Omental fat pad (tissue), 4 donors: ENCODE measurements around the gene AS3MT. TPM values are rescaled to one million over a fixed set of nuclear protein-coding genes. Genes with fewer than 3 reads are reported as not detected.

Experiments
- ATAC-seq: fragments of 150-250 bp; one replicate; pipeline ENCODE4 v1.9.1; 2016; ENCODE audit warnings: mild to moderate bottlenecking, moderate library complexity; ENCODE audit not compliant: low FRiP score
- DNase-seq: peaks from one replicate; pipeline ENCODE4 v3.0.0-alpha.2; 2019; ENCODE audit warnings: low spot score
- total RNA-seq, 4 donors: library from RNA; depleted of rRNA; stranded (reverse); fragments of >200 nt; gene quantifications; one replicate each; pipeline ENCODE4 v1.1.0, GENCODE V29; 2016
- TF ChIP-seq, protein P1 (sequence below), 3 donors: fragments of 450-650 bp; IDR thresholded peaks; one replicate each; pipeline ENCODE4 v1.5.1; 2016 to 2017; ENCODE audit warnings: antibody characterized with exemption in 3 of 3, mild to moderate bottlenecking in 3 of 3, moderate library complexity in 2 of 3

AS3MT gene
- total RNA-seq, 4 donors from 2014 or later, result 1.1 to 4.0 (median 1.7) TPM

DNA sequence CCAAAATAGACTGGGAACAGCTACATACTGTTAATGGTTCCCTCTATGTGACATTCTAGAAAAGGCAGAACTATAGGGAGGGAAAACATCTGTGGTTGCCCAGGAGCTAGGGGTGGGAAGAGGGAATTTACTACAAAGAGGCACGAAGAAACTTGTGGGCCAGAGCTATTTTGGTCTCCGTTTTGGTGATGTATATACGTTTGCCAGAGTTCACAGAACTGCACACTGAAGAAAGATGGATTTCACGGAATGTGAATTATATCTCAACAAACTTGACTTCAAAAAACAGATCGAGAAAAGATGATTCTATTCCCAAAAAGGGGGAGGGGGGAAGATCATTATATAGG is 386 bp upstream of the AS3MT start:
- DNase-seq (no peak), ATAC-seq (no peak)
- TF ChIP-seq, protein P1, sequence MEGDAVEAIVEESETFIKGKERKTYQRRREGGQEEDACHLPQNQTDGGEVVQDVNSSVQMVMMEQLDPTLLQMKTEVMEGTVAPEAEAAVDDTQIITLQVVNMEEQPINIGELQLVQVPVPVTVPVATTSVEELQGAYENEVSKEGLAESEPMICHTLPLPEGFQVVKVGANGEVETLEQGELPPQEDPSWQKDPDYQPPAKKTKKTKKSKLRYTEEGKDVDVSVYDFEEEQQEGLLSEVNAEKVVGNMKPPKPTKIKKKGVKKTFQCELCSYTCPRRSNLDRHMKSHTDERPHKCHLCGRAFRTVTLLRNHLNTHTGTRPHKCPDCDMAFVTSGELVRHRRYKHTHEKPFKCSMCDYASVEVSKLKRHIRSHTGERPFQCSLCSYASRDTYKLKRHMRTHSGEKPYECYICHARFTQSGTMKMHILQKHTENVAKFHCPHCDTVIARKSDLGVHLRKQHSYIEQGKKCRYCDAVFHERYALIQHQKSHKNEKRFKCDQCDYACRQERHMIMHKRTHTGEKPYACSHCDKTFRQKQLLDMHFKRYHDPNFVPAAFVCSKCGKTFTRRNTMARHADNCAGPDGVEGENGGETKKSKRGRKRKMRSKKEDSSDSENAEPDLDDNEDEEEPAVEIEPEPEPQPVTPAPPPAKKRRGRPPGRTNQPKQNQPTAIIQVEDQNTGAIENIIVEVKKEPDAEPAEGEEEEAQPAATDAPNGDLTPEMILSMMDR (IDR thresholded peaks at IDR 0.05), result no peak

DNA sequence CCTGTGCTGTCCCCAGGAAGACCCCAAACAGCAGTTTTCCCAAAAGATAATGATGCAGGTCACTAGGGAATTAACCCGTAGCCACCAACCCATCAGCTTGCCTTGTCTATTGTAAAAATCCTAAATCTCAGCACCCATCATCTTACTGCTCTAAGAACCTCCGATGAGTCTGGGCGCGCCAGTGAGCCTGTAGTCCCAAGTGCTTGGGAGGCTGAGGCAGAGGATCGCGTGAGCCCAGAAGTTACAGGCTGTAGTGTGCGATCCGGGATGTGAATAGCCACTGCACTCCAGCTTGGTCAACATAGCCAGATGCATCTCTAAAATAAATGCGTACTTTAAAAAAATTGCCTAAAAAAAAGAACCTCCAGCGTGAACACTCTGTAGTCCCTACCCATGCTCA is 951 bp downstream of the AS3MT start:
- TF ChIP-seq, protein P1 (IDR thresholded peaks at IDR 0.05), result no peak
- no peak for DNase-seq
- no peak for ATAC-seq

DNA sequence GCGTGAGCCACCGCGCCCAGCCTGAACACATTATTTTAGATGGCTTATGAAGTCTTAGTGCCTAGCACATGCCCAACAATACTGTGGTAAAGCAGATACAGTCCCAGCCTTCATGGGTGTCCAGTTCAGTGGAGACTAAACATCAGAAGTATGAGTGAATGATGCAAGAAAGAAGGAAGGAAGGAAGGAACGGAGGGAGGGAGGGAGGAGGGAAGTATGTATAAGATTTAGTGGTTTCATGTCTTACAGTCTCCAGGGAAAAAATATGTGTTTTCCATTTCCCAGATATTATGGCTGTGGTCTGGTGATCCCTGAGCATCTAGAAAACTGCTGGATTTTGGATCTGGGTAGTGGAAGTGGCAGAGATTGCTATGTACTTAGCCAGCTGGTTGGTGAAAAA is 2.9 kb downstream of the AS3MT start:
- DNase-seq, result no peak
- no peak for ATAC-seq

DNA sequence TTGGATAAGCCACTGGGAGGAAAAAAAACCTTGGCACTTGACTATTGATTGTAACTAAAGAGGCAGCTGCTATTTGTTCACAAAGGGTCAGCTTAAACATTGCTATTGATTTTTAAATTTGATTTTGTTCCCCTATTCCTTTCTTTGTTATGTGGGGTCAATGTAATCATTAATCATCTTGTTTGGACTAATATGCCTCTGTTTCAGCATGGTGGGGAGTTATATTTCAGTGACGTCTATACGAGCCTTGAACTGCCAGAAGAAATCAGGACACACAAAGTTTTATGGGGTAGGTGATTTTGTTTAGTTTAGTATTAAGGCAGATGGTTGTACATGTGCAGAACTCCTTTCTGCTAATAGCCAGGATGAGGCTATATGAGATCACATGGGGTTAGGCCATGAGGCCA is 7.5 kb downstream of the AS3MT start:
- TF ChIP-seq, protein P1 (IDR thresholded peaks at IDR 0.05), result no peak
- no peak for ATAC-seq
- no peak for DNase-seq

More for the DNA sequence above, 2.9 kb downstream of the AS3MT start:
- TF ChIP-seq, protein P1 (IDR thresholded peaks at IDR 0.05), result no peak

DNA sequence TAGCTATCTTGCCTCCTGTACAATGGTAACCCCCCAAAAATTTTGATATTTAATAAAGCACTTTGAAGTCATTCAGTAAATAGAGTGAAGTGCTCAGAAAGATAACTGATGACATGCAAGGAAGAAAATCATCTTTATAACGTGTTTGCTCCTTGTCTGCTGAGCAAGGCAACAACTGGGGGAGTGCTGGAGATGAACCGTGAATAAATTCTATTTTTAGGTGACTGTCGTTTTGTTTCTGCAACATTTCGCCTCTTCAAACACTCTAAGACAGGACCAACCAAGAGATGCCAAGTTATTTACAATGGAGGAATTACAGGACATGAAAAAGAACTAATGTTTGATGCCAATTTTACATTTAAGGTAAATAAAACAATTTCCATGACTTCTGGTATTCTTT is 9.4 kb downstream of the AS3MT start:
- TF ChIP-seq, protein P1 (IDR thresholded peaks at IDR 0.05), result no peak
- DNase-seq (no peak), ATAC-seq (no peak)

DNA sequence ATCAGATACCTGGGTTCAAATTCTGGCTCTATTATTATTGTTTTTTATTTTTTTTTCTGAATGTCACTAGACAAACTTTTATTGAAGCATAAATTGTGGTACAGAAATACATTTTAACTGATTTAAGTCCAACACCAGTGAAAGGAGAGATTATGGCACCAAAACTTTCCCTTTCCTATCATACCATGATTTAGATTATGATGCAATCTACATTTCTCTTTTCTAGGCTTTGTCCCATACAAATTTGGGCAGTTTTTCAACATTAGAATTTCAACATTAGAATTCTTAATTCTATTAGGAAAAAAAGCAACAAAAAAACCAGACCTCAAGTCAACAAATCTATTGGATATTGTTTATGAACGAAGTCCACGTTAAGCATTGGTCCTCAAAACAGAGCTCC is 11.0 kb downstream of the AS3MT start:
- ATAC-seq (no peak), DNase-seq (no peak)
- TF ChIP-seq, protein P1 (IDR thresholded peaks at IDR 0.05), result no peak

DNA sequence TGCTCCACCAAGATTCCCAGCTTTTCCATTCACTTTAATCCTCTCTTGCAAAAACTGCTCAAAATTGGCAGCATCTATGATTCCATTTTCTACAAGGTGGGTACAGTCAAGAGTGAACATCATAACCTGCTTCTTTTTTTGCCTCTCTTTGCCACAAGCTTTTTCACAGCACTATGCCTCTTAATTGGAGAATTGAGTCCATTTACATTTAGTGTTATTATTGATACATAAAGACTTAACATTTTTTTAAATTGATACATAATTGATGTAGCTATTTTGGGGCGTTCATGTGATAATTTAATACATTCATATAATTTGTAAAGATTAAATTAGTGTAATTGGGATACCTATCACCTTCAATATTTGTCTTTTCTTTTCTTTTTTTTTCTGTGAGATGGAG is 18.8 kb downstream of the AS3MT start:
- DNase-seq (no peak), ATAC-seq (no peak)
- TF ChIP-seq, protein P1 (IDR thresholded peaks at IDR 0.05), result no peak
